KMS-11 (cell line): ENCODE results near the gene COBL.

Source experiments
- H2AFZ ChIP-seq: fragments of 200-600 bp; sonication (generic); 2 replicates; pipeline ENCODE4 v1.6.1; 2016; ENCODE audit warnings: antibody characterized with exemption, mixed run types, low read depth
- H3K27ac ChIP-seq: fragments of 200-600 bp; sonication (generic); 2 replicates; pipeline ENCODE4 v1.6.1; 2016; ENCODE audit warnings: mild to moderate bottlenecking, mixed run types
- H3K27me3 ChIP-seq: fragments of 200-600 bp; sonication (generic); 2 replicates; pipeline ENCODE4 v1.6.1; 2017; ENCODE audit warnings: mild to moderate bottlenecking, low read depth, mixed run types, moderate library complexity; ENCODE audit not compliant: insufficient read depth
- H3K36me3 ChIP-seq: fragments of 200-600 bp; sonication (generic); 2 replicates; pipeline ENCODE4 v1.6.1; 2017; ENCODE audit warnings: mild to moderate bottlenecking, mixed run types; ENCODE audit not compliant: insufficient read depth
- H3K4me1 ChIP-seq: fragments of 200-600 bp; sonication (generic); 2 replicates; pipeline ENCODE4 v1.6.1; 2016; ENCODE audit warnings: mild to moderate bottlenecking, low read depth, mixed run types; ENCODE audit not compliant: poor library complexity, severe bottlenecking
- H3K4me2 ChIP-seq: fragments of 200-600 bp; sonication (generic); 2 replicates; pipeline ENCODE4 v1.7.0; 2016; ENCODE audit warnings: mild to moderate bottlenecking, mixed run types
- H3K4me3 ChIP-seq: fragments of 200-600 bp; sonication (generic); IDR thresholded peaks from 2 replicates; pipeline ENCODE4 v1.6.1; 2017; ENCODE audit warnings: low read depth, low read length, mixed read lengths; ENCODE audit not compliant: insufficient read depth
- H3K79me2 ChIP-seq: fragments of 200-600 bp; sonication (generic); 2 replicates; pipeline ENCODE4 v1.6.1; 2016; ENCODE audit warnings: low read depth, mixed run types; ENCODE audit not compliant: insufficient read depth
- H3K9ac ChIP-seq: fragments of 200-600 bp; sonication (generic); 2 replicates; pipeline ENCODE4 v1.6.1; 2016; ENCODE audit warnings: mild to moderate bottlenecking, mixed run types
- H4K20me1 ChIP-seq: fragments of 200-600 bp; sonication (generic); 2 replicates; pipeline ENCODE4 v1.6.1; 2016; ENCODE audit warnings: mild to moderate bottlenecking, mixed run types; ENCODE audit not compliant: insufficient read depth
- CTCF ChIP-seq: fragments of 200-600 bp; sonication (generic); conservative IDR thresholded peaks from 2 replicates; pipeline ENCODE4 v1.6.1; 2017; ENCODE audit warnings: low read depth, mild to moderate bottlenecking, antibody characterized with exemption, low read length, moderate library complexity, mixed read lengths

COBL gene

DNA sequence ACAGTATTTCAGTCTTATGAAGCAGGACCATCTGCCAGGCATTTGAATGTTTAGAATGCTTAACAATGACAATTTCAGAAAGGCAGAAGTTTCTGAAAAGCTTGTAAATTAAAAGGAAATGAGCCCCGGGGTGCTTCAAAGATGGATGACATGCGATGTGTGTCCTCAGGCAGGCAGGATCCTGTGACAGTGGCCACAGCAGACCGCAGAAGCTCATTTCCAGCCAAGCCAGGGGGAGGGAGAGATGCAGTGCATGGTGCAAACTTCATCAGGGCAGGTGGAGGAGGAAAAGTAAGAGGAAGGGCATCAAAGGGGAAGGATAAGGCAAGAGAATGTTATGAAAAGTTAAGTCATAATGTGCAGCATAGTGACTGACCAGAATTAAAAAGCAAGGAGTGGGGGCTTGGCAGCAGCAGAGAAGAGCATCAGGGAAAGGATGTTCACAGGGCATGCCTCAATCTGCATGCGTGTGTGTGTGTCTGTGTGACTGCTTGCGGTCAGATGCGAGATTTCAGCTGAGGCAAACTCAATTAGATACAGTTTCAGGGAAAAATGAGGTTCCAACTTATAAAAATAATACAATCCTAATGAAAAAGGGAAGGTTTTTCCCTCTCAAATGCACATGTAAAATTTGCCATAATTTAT lies 173.7 kb downstream of the COBL start:
- TF ChIP-seq CTCF, result no peak
- H3K4me1 ChIP-seq, result no peaks in the 10 kb centered on the region
- H4K20me1 ChIP-seq, result no peaks in the 10 kb centered on the region
- H3K4me3 ChIP-seq, result no peak overlapping the region
- no peak overlapping the region for H3K27ac ChIP-seq
- H3K79me2 ChIP-seq, result no peaks in the 10 kb centered on the region
- no peaks in the 10 kb centered on the region for H3K27me3 ChIP-seq
- no peak overlapping the region for H2AFZ ChIP-seq
- no peaks in the 10 kb centered on the region for H3K36me3 ChIP-seq
- no peak overlapping the region for H3K9ac ChIP-seq
- H3K4me2 ChIP-seq, result no peak overlapping the region

GRCh38 chr7:51141451-51142003 lies 175.1 kb downstream of the COBL start:
- H3K4me2 ChIP-seq, result no peak overlapping the region
- H3K9ac ChIP-seq, result no peak overlapping the region
- no peaks in the 10 kb centered on the region for H4K20me1 ChIP-seq
- H3K4me3 ChIP-seq, result no peak overlapping the region
- H2AFZ ChIP-seq, result no peak overlapping the region
- H3K36me3 ChIP-seq, result no peaks in the 10 kb centered on the region
- H3K27me3 ChIP-seq, result no peaks in the 10 kb centered on the region
- peak; percentile 35 for TF ChIP-seq CTCF
- no peaks in the 10 kb centered on the region for H3K4me1 ChIP-seq
- no peak overlapping the region for H3K27ac ChIP-seq
- no peaks in the 10 kb centered on the region for H3K79me2 ChIP-seq

DNA sequence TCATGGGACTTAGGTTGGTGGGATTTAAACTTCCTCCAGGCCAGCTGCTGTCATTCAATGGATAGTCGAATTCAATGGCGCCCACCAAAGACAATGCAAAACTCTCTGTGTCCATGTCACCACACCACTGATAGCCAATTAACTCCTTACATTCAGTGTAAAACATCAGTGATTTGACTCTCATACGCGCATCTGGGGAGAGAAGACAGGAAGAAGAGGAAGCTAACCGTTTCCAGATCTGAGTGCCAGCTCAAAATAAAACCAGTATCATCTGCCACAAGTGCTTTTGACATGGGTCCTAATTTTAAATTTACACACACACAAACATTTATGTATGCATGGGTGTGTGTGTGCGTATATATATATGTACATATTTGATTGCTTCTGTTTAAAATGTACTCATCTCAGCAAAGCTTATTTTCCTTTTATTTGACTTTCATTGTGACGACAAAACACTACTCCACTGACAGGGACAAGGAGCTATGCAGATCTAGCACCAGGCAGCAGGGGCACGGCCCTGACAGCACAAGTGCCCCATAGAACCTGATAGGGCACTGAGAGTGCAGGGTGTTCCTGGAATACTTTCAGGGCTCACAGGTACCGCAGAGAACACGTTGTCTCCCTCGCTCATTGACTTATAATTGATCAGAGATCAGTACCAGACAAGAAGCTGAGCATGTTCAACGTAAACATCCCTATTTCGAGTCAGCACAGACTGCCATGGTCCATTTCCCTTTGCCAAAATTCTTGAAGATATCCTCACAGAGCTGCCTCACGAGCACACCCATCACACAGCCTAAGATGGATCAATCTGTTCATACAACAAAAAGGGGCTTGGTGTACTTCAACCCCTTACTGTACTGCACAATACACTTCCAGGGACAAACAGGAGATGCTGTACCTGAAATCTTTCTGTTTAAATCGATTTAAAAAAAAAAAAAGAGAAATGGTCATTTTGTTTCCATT lies 176.1 kb downstream of the COBL start:
- H3K4me1 ChIP-seq, result no peaks in the 10 kb centered on the region
- TF ChIP-seq CTCF, result no peak
- no peaks in the 10 kb centered on the region for H3K27me3 ChIP-seq

DNA sequence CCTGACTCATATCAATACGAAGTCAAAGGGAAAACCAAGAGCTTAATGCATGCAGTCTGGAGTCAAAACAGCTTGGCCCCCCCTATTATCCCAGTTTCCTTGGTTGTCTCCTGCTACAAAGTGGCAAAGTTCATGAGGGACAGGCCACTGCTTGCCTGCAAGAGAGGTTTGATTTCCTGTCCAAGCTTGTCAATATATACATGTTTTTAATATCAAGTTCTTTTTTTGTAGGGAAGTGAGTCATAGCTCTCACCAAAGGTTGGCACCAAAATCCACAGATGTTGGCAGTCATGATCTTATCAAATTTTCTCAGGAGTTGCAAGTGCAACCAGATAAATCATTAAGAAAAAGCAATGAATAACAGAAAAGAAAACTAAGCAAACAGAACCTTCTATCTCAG lies 176.8 kb downstream of the COBL start:
- no peak for TF ChIP-seq CTCF
- no peak overlapping the region for H2AFZ ChIP-seq
- H3K27ac ChIP-seq, result no peak overlapping the region
- no peak overlapping the region for H3K4me2 ChIP-seq
- no peaks in the 10 kb centered on the region for H3K27me3 ChIP-seq
- no peak overlapping the region for H3K4me3 ChIP-seq
- H3K79me2 ChIP-seq, result no peaks in the 10 kb centered on the region
- H3K9ac ChIP-seq, result no peak overlapping the region
- H4K20me1 ChIP-seq, result no peaks in the 10 kb centered on the region
- H3K4me1 ChIP-seq, result no peaks in the 10 kb centered on the region
- H3K36me3 ChIP-seq, result no peaks in the 10 kb centered on the region

More for the DNA sequence above, 176.1 kb downstream of the COBL start:
- Histone ChIP-seq H2AFZ (no peak overlapping the region), H3K9ac (no peak overlapping the region), H3K36me3 (no peaks in the 10 kb centered on the region), H4K20me1 (no peaks in the 10 kb centered on the region), H3K4me3 (no peak overlapping the region), H3K4me2 (no peak overlapping the region), H3K27ac (no peak overlapping the region), H3K79me2 (no peaks in the 10 kb centered on the region)
